Inferior parietal cortex (tissue), 1 donor: ENCODE measurements around the gene EFNA1.

ENCODE experiments used
- DNase-seq: peaks from one replicate; pipeline ENCODE4 v3.0.0-alpha.2; 2016; ENCODE audit errors: extremely low spot score

EFNA1 gene

DNA sequence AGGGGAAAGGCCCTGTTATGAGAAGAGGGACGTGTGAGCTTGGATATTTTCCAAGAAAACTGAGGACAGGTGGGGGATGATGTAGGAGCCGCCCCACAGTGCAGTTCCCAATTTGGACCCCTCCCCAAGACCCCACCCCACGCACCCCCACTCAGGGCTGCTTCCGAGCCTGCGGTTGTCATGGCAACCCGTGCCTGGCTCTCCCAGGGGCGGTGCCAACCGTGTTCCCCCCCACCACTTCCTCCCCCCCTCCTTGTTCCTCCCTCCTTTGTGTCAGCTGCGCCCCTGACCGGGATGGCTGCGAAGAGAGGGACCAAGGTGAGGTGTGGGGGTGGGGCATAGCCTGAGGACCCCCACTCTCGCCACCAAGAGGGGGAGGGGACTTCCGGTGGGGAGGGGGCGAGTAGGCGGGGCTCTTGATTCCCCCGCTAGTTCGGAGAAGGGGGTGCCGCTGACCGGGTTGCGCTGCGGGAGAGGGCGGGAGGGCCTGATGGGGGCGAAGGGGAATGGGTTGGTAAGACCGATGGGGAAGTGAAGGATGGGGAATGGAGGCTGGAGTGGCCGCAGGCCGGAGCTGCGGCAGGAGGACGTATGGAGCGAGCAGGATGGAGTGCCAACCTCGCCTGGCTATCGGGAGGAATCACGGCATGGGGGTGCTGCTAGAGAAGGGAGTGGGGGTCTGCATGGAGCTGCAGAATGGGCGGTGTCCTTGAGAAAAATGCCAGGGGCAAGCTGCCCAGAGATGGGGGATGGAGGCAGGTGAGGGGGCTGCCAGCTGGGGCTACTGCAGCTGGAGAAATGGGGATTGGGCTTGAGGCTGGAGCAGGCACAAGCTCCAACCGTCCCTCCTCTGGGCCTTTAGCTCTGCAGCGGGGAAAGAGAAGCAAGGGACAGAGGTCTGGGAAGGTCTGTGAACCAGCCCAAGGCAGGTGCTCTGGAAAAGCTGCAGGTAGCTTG, 46.9 kb downstream of the EFNA1 start:
- DNase-seq: peak; percentile 9

DNA sequence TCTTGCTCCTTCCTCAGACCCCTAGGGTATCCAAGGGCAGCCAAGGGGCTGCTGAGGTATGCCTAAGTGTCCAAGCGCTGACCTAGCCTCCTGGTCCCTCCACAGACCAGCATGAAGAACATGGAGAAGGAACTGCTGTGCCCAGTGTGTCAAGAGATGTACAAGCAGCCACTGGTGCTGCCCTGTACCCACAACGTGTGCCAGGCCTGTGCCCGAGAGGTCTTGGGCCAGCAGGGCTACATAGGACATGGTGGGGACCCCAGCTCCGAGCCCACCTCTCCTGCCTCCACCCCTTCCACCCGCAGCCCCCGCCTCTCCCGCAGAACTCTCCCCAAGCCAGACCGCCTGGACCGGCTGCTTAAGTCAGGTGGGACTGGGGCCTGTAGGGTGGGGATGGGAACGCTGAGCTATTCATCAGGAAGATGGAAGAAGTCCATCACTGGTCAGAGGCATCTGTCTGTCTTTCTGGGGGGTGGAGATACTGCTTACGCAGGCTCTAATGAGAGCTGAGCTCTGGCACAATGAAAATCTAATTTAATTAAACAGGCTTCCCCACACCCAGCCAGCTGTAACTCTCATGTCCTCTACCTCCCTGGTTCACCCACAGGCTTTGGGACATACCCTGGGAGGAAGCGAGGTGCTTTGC, 47.7 kb downstream of the EFNA1 start:
- DNase-seq: peak; percentile 10

DNA sequence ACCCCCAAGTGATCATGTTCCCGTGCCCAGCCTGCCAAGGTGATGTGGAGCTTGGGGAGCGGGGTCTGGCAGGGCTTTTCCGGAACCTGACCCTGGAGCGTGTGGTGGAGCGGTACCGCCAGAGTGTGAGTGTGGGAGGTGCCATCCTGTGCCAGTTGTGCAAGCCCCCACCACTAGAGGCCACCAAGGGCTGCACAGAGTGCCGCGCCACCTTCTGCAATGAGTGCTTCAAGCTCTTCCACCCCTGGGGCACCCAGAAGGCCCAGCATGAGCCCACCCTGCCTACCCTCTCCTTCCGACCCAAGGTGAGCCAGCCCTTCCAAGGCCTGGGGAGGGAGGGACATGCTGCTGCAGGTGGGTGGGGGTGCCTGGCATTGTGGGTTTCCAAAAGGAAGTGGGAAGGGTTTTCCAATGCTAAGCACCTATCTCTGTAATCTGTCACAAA, 48.3 kb downstream of the EFNA1 start:
- no peak for DNase-seq

DNA sequence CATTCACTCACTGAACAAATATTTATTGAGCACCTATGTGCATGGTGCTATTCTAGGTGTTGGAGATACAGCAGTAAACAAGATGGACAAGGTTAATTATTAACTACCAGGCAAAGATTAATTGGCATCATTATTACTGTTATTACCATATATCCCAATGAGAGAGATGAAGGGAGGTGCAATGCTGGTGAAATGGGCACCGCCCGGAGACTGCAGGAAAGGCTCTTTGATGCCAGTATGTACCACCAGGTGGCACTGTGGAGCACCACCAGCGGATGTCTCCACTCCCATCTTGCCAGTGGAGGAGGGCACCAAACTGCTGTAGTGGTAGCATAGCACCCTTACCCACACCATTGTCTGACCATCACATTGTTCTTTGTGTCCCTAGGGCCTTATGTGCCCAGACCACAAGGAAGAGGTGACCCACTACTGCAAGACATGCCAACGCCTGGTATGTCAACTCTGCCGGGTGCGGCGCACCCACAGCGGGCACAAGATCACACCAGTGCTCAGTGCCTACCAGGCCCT, 48.9 kb downstream of the EFNA1 start:
- DNase-seq: peak; percentile 92

DNA sequence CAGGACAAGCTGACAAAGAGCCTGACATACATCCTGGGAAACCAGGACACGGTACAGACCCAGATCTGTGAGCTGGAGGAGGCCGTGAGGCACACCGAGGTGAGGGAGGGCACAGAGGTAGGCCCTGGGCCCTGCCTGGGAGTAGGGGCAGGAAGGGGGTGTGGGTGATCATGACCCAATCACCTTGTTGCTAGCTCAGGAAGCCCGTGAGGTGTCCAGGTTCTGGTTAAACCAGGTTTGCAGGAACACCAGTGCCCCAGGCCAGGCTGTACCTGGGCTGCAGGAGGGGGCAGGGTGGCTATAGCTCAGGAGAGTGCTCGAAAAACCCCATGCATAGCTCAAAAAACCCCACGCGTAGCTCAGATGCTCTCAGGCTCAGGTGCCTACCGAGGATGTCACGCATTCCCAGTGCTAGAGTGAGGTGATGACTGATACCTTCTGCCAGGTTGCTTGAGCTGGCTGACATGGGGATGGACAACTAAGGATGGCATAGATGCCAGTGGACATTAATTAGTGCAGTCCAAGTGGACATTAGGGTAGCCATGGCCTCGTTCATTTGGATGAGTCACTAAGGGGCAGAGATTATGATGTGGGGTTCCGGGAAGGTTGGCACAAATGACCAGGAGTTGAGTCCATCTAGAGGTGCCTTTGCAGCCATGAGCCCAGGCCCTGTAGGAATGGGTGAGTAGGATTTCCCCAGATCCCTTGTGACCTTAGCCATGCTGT, 49.7 kb downstream of the EFNA1 start:
- no peak for DNase-seq

DNA sequence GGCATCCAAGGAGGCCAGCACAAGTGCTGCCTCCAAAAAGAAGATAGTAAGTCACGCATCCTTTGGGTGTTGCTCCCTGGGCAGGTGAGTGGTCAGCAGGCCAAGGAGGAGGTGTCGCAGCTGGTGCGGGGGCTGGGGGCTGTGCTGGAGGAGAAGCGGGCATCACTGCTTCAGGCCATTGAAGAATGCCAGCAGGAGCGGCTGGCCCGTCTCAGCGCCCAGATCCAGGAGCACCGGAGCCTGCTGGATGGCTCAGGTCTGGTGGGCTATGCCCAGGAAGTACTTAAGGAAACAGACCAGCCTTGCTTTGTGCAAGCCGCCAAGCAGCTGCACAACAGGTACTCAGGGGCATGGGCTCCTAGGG, 50.2 kb downstream of the EFNA1 start:
- no peak for DNase-seq

DNA sequence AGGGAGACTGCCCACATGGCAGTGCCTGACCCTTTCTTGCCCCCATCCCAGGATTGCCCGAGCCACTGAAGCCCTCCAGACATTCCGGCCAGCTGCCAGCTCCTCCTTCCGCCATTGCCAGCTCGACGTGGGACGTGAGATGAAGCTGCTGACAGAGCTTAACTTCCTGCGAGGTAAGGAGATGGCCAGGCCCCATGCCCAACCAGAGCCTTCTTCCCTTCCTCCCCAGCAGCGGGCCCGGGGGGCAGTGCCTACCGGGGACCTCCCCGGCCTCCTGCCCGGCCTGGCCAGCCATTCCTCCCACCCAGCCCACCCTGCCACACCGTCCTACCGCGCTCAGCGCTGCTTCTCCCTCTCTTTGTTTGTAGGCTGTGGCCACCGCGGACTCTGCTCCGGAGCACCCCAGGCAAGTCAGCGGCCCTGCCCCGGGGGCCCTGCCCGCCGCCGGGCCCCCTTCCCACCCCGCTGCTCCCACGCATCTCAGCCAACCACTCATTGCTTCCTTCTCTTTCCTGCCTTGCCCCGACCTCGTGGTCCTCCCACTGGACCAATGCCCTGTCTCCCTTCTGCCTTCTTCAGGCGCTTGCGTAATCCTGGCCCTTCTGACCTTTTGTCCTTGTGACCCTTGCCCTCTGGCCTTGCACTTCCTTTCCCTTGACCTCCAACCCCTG, 50.9 kb downstream of the EFNA1 start:
- DNase-seq: no peak

DNA sequence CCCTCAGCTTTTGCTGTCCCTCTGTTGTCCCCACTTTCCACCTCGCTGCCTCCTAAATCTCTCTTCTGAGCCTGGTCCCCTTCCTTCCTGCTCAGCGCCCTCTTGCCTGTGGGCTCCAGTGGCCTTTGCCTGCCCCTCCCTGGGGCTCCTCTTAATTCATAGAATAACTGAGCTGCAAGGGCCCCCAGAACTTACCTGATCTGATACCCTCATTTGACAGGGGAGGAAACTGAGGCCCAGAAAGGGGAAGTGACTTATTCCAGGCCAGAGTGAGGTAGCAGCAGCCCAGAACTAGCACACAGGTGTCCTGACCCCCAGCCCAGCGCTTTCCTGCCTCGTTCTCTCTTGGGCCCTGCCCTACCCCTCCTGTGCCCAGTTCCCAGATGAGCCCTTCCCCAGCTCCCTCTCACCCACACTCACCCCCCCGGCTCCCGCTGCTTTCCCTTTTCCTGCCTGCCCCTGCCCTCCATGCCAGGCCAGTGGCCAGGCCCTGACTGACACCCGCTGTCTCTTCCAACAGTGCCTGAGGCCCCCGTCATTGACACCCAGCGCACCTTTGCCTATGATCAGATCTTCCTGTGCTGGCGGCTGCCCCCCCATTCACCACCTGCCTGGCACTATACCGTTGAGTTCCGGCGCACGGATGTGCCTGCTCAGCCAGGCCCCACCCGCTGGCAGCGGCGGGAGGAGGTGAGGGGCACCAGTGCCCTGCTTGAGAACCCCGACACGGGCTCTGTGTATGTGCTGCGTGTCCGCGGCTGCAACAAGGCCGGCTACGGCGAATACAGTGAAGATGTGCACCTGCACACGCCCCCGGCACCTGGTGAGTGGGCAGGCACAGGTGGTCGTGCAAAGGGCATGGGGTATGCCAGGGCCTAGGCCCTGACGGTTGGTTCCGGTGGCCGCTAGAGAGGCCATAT, 51.7 kb downstream of the EFNA1 start:
- DNase-seq: no peak

DNA sequence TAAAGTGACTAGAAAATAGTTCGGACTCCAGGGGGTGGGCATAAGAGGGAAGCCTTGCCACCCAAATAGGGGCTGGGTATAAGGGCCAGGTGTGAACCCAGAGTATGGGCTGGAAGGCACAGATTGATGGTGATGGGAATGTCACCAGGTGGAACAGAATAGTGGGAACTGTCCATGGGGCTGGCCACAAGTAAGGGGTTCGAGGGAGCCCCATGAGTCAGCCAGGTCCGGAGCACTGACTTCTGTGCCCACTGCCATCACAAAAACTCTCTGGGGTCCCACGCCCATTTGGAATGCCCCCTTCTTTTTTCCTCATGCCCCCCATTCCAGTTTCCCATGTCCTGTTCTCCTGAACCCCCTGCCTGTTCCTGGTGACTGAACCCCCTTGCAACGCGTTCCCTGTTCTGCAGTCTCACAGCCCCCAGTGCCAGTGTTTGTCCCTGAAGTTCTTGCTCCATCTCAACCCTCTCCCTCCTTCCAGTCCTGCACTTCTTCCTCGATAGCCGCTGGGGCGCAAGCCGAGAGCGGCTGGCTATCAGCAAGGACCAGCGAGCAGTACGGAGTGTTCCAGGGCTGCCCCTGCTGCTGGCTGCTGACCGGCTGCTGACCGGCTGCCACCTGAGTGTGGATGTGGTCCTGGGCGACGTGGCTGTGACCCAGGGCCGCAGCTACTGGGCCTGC, 53.8 kb downstream of the EFNA1 start:
- DNase-seq: no peak

DNA sequence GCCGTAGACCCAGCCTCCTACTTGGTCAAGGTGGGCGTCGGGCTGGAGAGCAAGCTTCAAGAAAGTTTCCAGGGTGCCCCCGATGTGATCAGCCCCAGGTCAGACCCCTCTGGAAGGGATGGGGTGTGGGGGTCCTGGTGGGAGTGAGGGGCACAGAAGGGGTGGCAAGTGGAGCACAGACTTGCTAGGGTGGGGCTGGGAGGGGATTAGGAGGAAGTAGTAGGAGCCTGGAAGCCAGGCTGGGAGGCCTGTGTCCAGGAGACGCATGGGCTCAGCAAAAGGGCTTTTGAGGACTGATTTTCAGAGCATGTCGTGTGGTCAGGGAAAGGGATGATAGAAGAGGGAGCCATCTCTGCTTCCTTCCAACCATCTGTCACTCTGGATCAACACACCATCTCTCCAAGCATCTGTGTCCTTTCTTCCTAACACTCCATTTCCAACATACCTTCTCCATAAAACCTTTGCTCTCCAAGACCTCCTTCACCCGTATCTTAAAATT, 54.4 kb downstream of the EFNA1 start:
- no peak for DNase-seq

DNA sequence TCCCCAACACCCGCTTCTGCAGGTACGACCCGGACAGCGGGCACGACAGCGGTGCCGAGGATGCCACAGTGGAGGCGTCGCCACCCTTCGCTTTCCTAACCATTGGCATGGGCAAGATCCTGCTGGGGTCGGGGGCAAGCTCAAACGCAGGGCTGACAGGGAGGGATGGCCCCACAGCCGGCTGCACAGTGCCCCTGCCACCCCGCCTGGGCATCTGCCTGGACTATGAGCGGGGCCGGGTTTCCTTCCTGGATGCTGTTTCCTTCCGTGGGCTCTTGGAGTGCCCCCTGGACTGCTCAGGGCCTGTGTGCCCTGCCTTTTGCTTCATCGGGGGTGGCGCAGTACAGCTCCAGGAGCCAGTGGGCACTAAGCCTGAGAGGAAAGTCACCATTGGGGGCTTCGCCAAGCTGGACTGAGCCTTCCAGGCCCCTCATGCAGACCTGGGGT, 56.1 kb downstream of the EFNA1 start:
- no peak for DNase-seq

DNA sequence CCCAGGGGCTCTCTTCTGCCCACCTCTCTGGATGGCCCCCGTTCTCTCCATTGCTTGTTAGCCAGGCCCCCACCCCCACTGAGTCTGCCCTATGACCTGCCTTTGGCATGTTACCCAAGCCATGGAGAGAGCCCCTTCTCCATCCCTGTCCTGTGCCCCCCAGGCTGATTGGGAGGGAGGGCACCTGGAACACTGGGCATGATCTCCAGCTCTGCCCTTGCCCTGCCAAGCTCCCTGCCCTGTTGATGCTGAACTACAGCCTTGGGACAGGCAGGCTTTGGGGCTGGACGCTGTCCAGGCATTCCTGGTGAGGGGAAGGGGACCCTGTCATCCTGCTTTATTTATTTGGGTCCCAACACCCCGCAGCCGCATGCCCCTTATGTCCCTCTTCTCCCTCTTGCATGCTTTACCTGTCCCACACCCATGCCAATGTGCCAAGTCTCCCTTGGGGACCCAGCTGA, 56.7 kb downstream of the EFNA1 start:
- no peak for DNase-seq
